ENCODE measurements around the gene SCGN. TPM values are rescaled to one million over a fixed set of nuclear protein-coding genes. Genes with fewer than 3 reads are reported as not detected.

The SCGN gene
- total and polyA plus RNA-seq, 9 donors = 0.10 to 1.2 (median 0.22) TPM; not detected in 5

DNA sequence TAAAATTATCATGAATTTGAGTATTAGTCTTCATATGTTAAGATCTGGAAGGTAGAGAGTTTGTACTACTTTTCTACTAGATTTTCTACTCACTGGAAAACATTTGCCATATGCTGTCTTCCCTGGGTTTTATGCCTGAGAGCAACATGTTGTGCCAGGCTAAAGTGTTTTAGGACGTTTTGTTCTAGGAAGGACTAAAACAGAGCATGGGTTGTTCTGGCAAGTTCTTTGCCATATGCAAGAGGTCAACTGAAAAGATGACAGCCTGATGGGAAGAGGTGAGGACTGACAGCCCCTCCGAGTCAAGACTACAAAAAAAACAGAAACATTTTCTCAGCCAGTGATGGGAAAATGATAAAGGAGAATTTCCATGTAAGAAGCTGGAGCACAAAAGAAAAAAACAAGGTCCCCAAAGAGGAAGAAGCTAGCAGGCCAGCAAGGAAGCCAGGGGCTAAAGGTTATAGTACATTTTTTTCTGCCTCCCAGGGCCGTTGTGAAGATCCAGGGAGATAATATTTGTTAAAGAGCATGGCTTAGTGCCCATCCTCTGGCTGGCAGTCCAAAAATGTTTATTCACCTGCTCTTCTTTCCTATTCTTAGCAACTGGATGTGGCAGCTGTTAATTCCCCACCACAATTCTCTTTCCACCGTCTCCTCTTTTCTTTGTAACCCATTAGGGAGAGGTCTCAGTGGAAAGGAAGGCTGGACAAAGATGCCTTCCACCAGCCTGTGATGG, 7.8 kb downstream of the SCGN start:
- Histone ChIP-seq H3K27me3 (ENCODE audit: control insufficient read depth, insufficient read depth, low read length) (no peaks in the 10 kb centered on the region), H3K27ac (ENCODE audit: low read length) (no peak overlapping the region), H3K4me1 (ENCODE audit: control insufficient read depth, insufficient read depth, low read length) (no peaks in the 10 kb centered on the region), H3K36me3 (ENCODE audit: control insufficient read depth, insufficient read depth, low read length) (no peaks in the 10 kb centered on the region), H3K9me3 (replicated peaks; ENCODE audit: control insufficient read depth, low read depth, low read length) (no peaks in the 10 kb centered on the region), H3K4me3 (ENCODE audit: low read length) (no peak overlapping the region)
- WGBS (ENCODE audit: insufficient coverage) = 28% methylated on average over 2 of the region's 4 CpGs
- DNase-seq = no peak

DNA sequence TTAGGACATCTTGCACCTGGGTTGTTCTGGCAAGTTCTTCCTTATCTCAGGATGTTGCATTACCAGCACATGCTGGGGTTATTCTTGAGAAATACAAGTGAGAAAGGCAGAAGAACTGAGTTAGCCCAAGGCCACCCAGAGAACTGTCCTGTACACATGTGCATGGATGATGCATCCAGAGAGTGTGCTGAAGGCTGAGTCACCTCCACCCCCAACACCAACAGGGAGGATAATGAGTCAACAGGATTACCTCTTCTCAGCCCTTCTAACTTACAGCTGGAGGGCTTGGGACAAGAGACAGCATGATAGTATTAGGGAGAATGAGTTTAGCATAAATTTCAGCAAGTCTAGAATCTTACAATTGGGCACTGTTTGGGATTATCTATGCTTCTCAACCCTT, 8.5 kb downstream of the SCGN start:
- DNase-seq = no peak
- no peaks in the 10 kb centered on the region for H3K9me3 ChIP-seq (replicated peaks; ENCODE audit: control insufficient read depth, low read depth, low read length)
- no peaks in the 10 kb centered on the region for H3K36me3 ChIP-seq (ENCODE audit: control insufficient read depth, insufficient read depth, low read length)
- H3K4me3 ChIP-seq (ENCODE audit: low read length) = no peak overlapping the region
- no peaks in the 10 kb centered on the region for H3K27me3 ChIP-seq (ENCODE audit: control insufficient read depth, insufficient read depth, low read length)
- no peaks in the 10 kb centered on the region for H3K4me1 ChIP-seq (ENCODE audit: control insufficient read depth, insufficient read depth, low read length)
- H3K27ac ChIP-seq (ENCODE audit: low read length) = no peak overlapping the region

DNA sequence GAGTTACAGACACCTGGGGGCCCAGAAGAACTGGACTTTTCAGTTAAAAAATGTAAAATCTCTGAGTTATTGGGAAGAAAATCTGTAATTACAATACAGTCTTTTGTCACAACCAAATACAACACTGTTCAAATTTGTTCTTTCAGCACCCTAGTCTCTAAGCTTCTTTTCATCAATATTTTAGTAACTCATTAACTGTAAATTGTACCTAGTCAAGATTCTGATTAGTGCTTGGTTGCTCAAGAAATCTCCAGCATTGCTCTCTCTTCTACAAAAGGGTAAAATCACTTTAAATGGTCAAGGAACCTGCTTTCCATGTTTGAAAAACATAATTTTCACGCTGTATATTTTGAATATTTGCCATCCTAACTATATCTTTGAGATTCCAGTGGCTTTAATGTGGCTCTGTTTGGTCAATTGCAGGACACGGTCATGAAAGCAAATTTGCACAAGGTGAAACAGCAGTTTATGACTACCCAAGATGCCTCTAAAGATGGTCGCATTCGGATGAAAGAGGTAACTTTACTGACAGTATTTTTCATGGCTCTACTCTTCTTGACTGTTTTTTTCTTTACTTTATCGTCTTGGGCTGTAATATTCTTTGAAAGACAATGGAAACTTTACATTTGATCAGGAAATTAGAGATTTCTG, 9.2 kb downstream of the SCGN start:
- H3K36me3 ChIP-seq (ENCODE audit: control insufficient read depth, insufficient read depth, low read length) = no peaks in the 10 kb centered on the region
- DNase-seq = no peak
- no peaks in the 10 kb centered on the region for H3K27me3 ChIP-seq (ENCODE audit: control insufficient read depth, insufficient read depth, low read length)
- no peaks in the 10 kb centered on the region for H3K9me3 ChIP-seq (replicated peaks; ENCODE audit: control insufficient read depth, low read depth, low read length)
- WGBS (ENCODE audit: insufficient coverage) = 71% methylated on average over 1 of the region's 5 CpGs
- no peaks in the 10 kb centered on the region for H3K4me1 ChIP-seq (ENCODE audit: control insufficient read depth, insufficient read depth, low read length)
- H3K4me3 ChIP-seq (ENCODE audit: low read length) = no peak overlapping the region
- no peak overlapping the region for H3K27ac ChIP-seq (ENCODE audit: low read length)

DNA sequence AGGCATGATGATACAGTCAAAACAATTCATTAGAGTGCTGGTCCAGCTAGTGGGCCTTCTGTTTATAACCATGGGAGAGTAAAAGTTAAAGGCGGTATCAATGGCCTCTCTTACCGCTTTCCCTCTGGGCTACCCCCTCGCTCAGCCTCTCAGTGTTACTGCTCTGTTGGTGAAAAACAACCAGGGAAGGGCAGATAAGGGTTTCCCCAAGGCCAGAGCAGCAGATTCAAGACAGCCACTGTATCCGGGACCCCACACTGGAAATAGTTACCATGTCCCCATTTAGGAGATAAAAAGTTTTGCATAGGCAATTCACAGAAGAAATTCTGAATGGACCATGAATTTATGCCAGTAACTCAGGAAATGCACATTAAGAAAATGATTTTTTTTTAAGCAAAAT, 13.4 kb downstream of the SCGN start:
- H3K4me3 ChIP-seq (ENCODE audit: low read length) = no peak overlapping the region
- WGBS (ENCODE audit: insufficient coverage) = 87% methylated on average over 3 of the region's 4 CpGs
- no peak overlapping the region for H3K27ac ChIP-seq (ENCODE audit: low read length)
- H3K9me3 ChIP-seq (replicated peaks; ENCODE audit: control insufficient read depth, low read depth, low read length) = no peaks in the 10 kb centered on the region
- DNase-seq = no peak
- H3K36me3 ChIP-seq (ENCODE audit: control insufficient read depth, insufficient read depth, low read length) = no peaks in the 10 kb centered on the region
- H3K27me3 ChIP-seq (ENCODE audit: control insufficient read depth, insufficient read depth, low read length) = no peaks in the 10 kb centered on the region
- no peaks in the 10 kb centered on the region for H3K4me1 ChIP-seq (ENCODE audit: control insufficient read depth, insufficient read depth, low read length)

DNA sequence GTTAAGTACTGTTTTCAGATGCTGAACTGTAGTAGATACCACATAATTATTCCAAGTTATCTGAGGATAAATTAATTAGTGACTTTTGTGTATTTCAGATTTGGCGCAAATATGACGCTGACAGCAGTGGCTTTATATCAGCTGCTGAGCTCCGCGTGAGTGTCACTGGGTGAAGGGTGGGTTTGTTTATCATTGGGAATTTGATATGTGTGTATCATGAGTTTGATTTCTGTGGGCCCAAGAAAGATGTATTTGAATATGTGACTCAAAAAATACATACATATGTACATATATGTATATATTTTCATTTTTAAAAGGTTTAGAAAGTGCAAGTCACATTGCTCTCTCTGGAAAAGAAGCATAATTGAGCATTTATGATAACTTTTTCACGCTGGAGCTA, 17.4 kb downstream of the SCGN start:
- 76% methylated on average over 5 of the region's 5 CpGs for WGBS (ENCODE audit: insufficient coverage)
- Histone ChIP-seq H3K9me3 (replicated peaks; ENCODE audit: control insufficient read depth, low read depth, low read length) (no peaks in the 10 kb centered on the region), H3K27me3 (ENCODE audit: control insufficient read depth, insufficient read depth, low read length) (no peaks in the 10 kb centered on the region), H3K27ac (ENCODE audit: low read length) (no peak overlapping the region), H3K4me3 (ENCODE audit: low read length) (no peak overlapping the region), H3K36me3 (ENCODE audit: control insufficient read depth, insufficient read depth, low read length) (no peaks in the 10 kb centered on the region), H3K4me1 (ENCODE audit: control insufficient read depth, insufficient read depth, low read length) (no peaks in the 10 kb centered on the region)
- DNase-seq = no peak

DNA sequence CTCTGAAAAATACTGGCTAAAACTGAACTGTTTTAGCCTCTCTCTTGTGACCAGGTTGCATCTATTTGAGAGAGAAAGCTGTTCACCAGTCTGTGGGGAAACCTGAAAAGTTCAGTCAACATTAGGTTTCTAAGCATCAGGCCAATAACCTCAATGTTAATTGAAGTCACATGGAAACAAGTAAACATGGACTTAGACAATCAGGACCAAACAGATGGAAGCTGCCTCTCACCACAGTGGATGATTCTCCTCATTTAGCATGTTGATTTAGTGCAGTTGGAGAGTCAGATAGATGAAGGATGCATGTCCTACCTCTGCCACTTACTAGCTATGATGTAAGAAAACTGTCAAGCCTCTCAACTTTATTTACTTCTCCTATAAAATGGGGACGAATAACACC, 18.2 kb downstream of the SCGN start:
- Histone ChIP-seq H3K27me3 (ENCODE audit: control insufficient read depth, insufficient read depth, low read length) (no peaks in the 10 kb centered on the region), H3K36me3 (ENCODE audit: control insufficient read depth, insufficient read depth, low read length) (no peaks in the 10 kb centered on the region), H3K4me1 (ENCODE audit: control insufficient read depth, insufficient read depth, low read length) (no peaks in the 10 kb centered on the region), H3K9me3 (replicated peaks; ENCODE audit: control insufficient read depth, low read depth, low read length) (no peaks in the 10 kb centered on the region), H3K27ac (ENCODE audit: low read length) (no peak overlapping the region), H3K4me3 (ENCODE audit: low read length) (no peak overlapping the region)
- no CpG with 5 or more reads among the region's 1 CpG for WGBS (ENCODE audit: insufficient coverage)
- no peak for DNase-seq

DNA sequence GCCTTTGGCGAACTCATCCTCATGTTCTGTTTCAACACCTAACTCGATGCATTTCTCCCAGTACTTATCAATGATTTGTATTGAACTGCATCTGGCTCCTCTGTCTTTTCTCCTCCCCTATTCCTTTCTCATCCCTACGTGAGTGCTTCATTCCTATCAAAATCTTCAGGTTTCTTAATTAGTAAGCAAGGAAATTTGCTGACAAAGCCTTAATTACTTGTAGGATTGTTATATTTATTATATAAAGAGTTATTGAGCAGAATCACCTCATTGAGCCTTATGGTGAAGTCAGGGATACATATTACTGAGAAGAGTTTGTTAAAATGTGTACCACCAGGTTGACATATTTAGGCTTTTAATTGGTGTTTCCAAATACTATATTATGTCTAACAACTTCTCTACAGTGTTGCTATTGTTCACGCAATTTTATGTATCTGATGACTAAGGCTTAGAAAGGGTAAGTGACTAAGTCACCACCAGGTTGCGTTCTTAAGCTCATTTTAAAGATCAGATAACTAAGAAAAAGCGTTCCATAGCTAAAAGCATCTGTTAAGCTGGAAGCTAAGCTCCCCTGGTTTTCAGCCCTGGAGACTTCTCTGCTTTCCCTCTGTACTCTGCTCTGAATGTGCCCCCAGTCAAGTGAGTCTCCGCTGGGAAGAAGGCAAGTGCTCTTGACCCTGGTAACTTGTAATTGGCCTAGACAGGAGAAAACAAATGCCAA, 18.9 kb downstream of the SCGN start:
- DNase-seq = no peak
- Histone ChIP-seq H3K9me3 (replicated peaks; ENCODE audit: control insufficient read depth, low read depth, low read length) (no peaks in the 10 kb centered on the region), H3K4me1 (ENCODE audit: control insufficient read depth, insufficient read depth, low read length) (no peaks in the 10 kb centered on the region), H3K27ac (ENCODE audit: low read length) (no peak overlapping the region), H3K4me3 (ENCODE audit: low read length) (no peak overlapping the region), H3K27me3 (ENCODE audit: control insufficient read depth, insufficient read depth, low read length) (no peaks in the 10 kb centered on the region), H3K36me3 (ENCODE audit: control insufficient read depth, insufficient read depth, low read length) (no peaks in the 10 kb centered on the region)
- WGBS (ENCODE audit: insufficient coverage) = 58% methylated on average over 3 of the region's 7 CpGs

DNA sequence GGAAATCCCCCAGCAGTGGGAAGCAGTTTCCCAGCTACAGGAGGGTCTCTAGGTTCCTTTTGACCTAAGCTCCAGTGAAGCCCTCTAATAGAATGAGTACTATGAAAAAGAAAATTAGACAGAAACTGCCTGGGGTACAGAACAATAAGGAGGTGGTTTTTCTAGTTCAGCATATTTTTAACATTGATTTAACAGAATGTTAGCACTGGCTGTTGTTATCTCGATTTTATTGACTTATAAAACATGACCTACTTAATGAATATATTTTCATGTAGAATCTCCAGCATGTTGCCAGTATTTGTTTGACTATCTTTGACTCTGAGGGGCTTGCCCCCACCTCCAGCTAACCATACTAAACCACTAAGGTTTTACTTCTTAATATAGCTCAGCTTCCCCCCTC, 19.6 kb downstream of the SCGN start:
- Histone ChIP-seq H3K36me3 (ENCODE audit: control insufficient read depth, insufficient read depth, low read length) (no peaks in the 10 kb centered on the region), H3K27ac (ENCODE audit: low read length) (no peak overlapping the region), H3K4me1 (ENCODE audit: control insufficient read depth, insufficient read depth, low read length) (no peaks in the 10 kb centered on the region), H3K9me3 (replicated peaks; ENCODE audit: control insufficient read depth, low read depth, low read length) (no peaks in the 10 kb centered on the region), H3K27me3 (ENCODE audit: control insufficient read depth, insufficient read depth, low read length) (no peaks in the 10 kb centered on the region), H3K4me3 (ENCODE audit: low read length) (no peak overlapping the region)
- WGBS (ENCODE audit: insufficient coverage) = no CpG with 5 or more reads among the region's 1 CpG
- DNase-seq = no peak

DNA sequence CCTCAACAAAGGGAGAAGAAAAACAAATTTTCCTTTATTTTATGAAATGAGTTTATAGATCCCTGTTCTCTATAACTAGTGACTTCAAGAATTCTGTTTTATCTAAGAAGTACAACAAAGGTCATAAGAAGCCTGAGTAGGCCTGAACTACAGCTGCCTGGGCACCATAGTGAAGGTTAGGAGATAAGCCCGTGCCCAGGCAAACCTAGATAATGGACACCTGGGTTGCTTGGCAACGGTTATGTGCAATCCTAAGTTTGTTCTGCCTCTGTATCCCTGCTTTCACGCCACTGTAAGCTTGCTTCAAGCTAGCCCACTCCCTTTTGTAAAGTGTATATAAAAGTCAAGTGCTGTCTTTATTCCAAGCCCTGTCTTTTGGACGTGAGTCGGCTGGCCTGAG, 23.2 kb downstream of the SCGN start:
- WGBS (ENCODE audit: insufficient coverage) = 88% methylated on average over 5 of the region's 5 CpGs
- Histone ChIP-seq H3K27ac (ENCODE audit: low read length) (no peak overlapping the region), H3K9me3 (replicated peaks; ENCODE audit: control insufficient read depth, low read depth, low read length) (no peaks in the 10 kb centered on the region), H3K4me1 (ENCODE audit: control insufficient read depth, insufficient read depth, low read length) (no peaks in the 10 kb centered on the region), H3K4me3 (ENCODE audit: low read length) (no peak overlapping the region), H3K27me3 (ENCODE audit: control insufficient read depth, insufficient read depth, low read length) (no peaks in the 10 kb centered on the region), H3K36me3 (ENCODE audit: control insufficient read depth, insufficient read depth, low read length) (no peaks in the 10 kb centered on the region)
- no peak for DNase-seq

DNA sequence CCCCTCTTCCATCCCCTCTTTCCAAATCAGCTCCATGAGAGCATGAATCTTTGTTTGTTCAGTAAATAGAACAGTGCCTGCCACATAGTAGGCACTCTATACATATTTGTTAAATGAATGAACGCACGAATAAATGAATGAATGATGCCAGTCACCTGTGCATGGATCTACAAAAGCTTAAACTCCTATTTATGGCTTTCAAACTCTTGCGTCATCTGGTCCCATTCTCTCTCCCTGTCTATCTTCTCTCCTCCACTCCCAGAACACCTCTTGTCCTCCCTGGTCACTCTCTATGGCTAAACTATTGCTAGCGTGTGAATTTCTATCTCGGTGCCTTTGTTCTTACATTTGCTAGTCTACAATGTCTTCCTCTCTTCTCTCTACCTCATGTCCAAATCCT, 24.8 kb downstream of the SCGN start:
- no peak overlapping the region for H3K27ac ChIP-seq (ENCODE audit: low read length)
- H3K27me3 ChIP-seq (ENCODE audit: control insufficient read depth, insufficient read depth, low read length) = no peaks in the 10 kb centered on the region
- no peaks in the 10 kb centered on the region for H3K4me1 ChIP-seq (ENCODE audit: control insufficient read depth, insufficient read depth, low read length)
- DNase-seq = no peak
- no peak overlapping the region for H3K4me3 ChIP-seq (ENCODE audit: low read length)
- H3K36me3 ChIP-seq (ENCODE audit: control insufficient read depth, insufficient read depth, low read length) = no peaks in the 10 kb centered on the region
- H3K9me3 ChIP-seq (replicated peaks; ENCODE audit: control insufficient read depth, low read depth, low read length) = no peaks in the 10 kb centered on the region
- 75% methylated on average over 3 of the region's 5 CpGs for WGBS (ENCODE audit: insufficient coverage)
